ENCODE data around the gene CUBN.

The CUBN gene

GRCh38 chr10:17171141-17171641, 41.6 kb upstream of the CUBN start:
- H3K4me3 ChIP-seq (ENCODE audit: low read length), result no peak overlapping the region
- DNase-seq (ENCODE audit: low read depth), result no peak
- TF ChIP-seq CTCF (conservative IDR thresholded peaks at IDR 0.05; ENCODE audit: low read depth, low read length), result no peak

- no peak for DNase-seq (ENCODE audit: low read depth)
- TF ChIP-seq CTCF (conservative IDR thresholded peaks at IDR 0.05; ENCODE audit: low read depth, low read length), result no peak
- H3K4me3 ChIP-seq (ENCODE audit: low read length), result no peak overlapping the region
Observed at GRCh38 chr10:17169803-17170202, 40.2 kb upstream of the CUBN start.

- no peak overlapping the region for H3K4me3 ChIP-seq (ENCODE audit: low read length)
- no peak for TF ChIP-seq CTCF (conservative IDR thresholded peaks at IDR 0.05; ENCODE audit: low read depth, low read length)
- no peak for DNase-seq (ENCODE audit: low read depth)
Observed at GRCh38 chr10:17166699-17167098, 37.1 kb upstream of the CUBN start.

GRCh38 chr10:17162828-17163227, 33.2 kb upstream of the CUBN start:
- no peak for DNase-seq (ENCODE audit: low read depth)
- H3K4me3 ChIP-seq (ENCODE audit: low read length), result no peak overlapping the region
- no peak for TF ChIP-seq CTCF (conservative IDR thresholded peaks at IDR 0.05; ENCODE audit: low read depth, low read length)

- no peak for DNase-seq (ENCODE audit: low read depth)
- H3K4me3 ChIP-seq (ENCODE audit: low read length), result no peak overlapping the region
- no peak for TF ChIP-seq CTCF (conservative IDR thresholded peaks at IDR 0.05; ENCODE audit: low read depth, low read length)
Observed at GRCh38 chr10:17161775-17162174, 32.2 kb upstream of the CUBN start.

- no peak for DNase-seq (ENCODE audit: low read depth)
- no peak overlapping the region for H3K4me3 ChIP-seq (ENCODE audit: low read length)
- no peak for TF ChIP-seq CTCF (conservative IDR thresholded peaks at IDR 0.05; ENCODE audit: low read depth, low read length)
Observed at GRCh38 chr10:17157024-17157423, 27.4 kb upstream of the CUBN start.

- H3K4me3 ChIP-seq (ENCODE audit: low read length), result no peak overlapping the region
- no peak for TF ChIP-seq CTCF (conservative IDR thresholded peaks at IDR 0.05; ENCODE audit: low read depth, low read length)
- no peak for DNase-seq (ENCODE audit: low read depth)
Observed at GRCh38 chr10:17155826-17156225, 26.2 kb upstream of the CUBN start.

Data from retinal pigment epithelial cell (primary cell).